Measurements from ENCODE around the gene NSMCE3. TPM values are rescaled to one million over a fixed set of nuclear protein-coding genes. Genes with fewer than 3 reads are reported as not detected.
"Not testable (repeated sequence)": the region's sequence is repeated elsewhere in the genome, so short reads cannot be mapped to it uniquely, and the experiment has no call there.

The NSMCE3 gene
- total RNA-seq, 2 experiments from 2014 or later, result 46.1 to 46.9 TPM

DNA sequence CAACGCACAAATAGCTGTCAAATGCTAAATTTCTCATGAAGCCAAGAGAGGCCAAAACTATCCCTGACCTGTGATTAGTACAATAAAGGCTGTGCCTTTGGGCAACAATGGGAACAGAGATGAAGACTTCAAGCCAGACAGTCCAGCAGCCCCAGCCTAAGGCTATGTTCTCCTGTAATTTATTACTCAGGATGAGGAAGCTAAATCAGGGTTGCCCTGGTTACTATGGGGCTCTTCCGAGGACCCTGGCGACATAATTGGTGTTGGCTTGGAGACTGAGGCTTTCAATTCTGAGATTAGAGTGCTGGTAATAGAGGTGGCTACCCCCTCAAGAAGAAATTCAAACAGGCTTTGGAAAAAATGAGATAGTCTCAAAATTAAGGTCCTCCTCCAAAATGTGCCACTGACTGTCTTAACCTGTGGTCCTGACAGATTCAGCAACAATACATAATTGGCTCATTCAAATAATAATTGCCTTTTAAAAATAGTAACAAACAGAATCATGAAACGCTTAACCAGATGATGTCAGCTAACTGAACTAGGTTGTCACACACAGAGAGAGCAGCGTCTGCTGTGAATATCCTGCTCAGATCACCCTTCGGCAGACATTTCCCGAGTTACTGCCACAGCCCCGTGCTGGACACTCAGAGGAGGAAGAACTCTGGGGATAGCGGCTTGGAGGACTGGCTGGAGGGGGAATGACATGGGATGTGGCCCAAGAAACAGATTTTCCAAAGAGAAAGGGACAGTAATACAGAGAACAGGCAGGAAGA is 43.0 kb downstream of the NSMCE3 start:
- Histone ChIP-seq H3K9me3 (ENCODE audit: control insufficient read depth in 1 of 2, insufficient read depth in 1 of 2, low read length in 2 of 2) (peaks cover 0 to 7% of the 10 kb centered on the region in 2 experiments), H3K27ac (ENCODE audit: low read depth in 1 of 2, low read length in 2 of 2) (no peak overlapping the region), H3K27me3 (ENCODE audit: control insufficient read depth in 1 of 2, insufficient read depth in 2 of 2, low read length in 2 of 2) (peaks cover 13 to 24% of the 10 kb centered on the region in 2 experiments), H3K4me3 (ENCODE audit: low read length) (no peak overlapping the region), H3K36me3 (ENCODE audit: insufficient read depth, low read length) (no peaks in the 10 kb centered on the region), H3K4me1 (ENCODE audit: insufficient read depth, low read length) (no peaks in the 10 kb centered on the region)
- TF ChIP-seq, protein P1, sequence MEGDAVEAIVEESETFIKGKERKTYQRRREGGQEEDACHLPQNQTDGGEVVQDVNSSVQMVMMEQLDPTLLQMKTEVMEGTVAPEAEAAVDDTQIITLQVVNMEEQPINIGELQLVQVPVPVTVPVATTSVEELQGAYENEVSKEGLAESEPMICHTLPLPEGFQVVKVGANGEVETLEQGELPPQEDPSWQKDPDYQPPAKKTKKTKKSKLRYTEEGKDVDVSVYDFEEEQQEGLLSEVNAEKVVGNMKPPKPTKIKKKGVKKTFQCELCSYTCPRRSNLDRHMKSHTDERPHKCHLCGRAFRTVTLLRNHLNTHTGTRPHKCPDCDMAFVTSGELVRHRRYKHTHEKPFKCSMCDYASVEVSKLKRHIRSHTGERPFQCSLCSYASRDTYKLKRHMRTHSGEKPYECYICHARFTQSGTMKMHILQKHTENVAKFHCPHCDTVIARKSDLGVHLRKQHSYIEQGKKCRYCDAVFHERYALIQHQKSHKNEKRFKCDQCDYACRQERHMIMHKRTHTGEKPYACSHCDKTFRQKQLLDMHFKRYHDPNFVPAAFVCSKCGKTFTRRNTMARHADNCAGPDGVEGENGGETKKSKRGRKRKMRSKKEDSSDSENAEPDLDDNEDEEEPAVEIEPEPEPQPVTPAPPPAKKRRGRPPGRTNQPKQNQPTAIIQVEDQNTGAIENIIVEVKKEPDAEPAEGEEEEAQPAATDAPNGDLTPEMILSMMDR (IDR thresholded peaks at IDR 0.05), result no peak
- no peak for ATAC-seq (ENCODE audit: poor library complexity)
- Mint-ChIP-seq H3K4me3 (no peak overlapping the region), H3K27me3 (peaks cover 53% of the 10 kb centered on the region), H3K27ac (no peak overlapping the region), H3K9me3 (no peaks in the 10 kb centered on the region), H3K4me1 (ENCODE audit: low read depth) (no peaks in the 10 kb centered on the region), H3K36me3 (ENCODE audit: low read depth) (no peaks in the 10 kb centered on the region)
- DNase-seq, result no peak
- intact Hi-C loops (cut with DNase I, micrococcal nuclease), result loop anchor here in 1 of 2 experiments (5.0 kb wide), 1 partner anchor 71 kb away; no protein-coding TSS in a partner anchor
- CTCF ChIA-PET, result no interaction called here
- POLR2A ChIA-PET, result no interaction called here

DNA sequence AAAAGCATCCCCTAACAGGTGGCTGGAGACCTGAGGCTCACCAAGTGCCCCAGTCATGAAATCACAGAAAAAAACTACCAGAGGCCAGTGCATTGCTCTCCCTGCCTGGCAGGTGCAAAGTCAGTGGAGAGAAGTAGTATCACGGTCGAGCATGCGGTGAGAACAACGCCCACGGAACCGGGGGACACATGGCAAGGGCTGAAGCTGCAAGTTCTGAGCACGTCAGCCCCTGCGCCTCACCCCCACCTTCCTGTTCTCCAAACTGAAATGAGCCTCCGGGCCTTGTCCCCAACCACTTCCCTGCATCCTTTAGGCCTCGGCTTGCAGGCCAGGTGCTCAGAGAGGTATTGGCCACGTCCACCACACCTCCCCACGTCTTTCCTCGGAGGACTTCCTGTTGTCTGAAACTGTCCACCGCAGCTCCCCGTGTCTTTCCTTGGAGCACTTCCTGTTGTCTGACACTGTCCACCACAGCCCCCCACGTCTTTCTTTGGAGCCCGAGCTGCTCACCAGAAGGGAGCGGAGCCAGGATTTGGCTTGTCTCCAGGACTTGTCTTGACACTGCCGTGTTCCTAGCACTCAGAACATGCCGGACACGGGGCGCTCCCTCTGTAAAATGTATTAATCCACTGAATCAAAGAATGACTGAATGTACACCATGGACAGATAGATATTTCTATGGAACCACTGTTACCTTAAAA is 43.9 kb downstream of the NSMCE3 start:
- ChIA-PET POLR2A (no interaction called here), CTCF (no interaction called here)
- intact Hi-C loops (cut with DNase I, micrococcal nuclease), result loop anchor here in 1 of 2 experiments (5.0 kb wide), 1 partner anchor 72 kb away; no protein-coding TSS in a partner anchor
- no peaks in the 10 kb centered on the region for H3K4me1 Mint-ChIP-seq (ENCODE audit: low read depth)
- Histone ChIP-seq H3K4me1 (ENCODE audit: insufficient read depth, low read length) (no peaks in the 10 kb centered on the region), H3K9me3 (ENCODE audit: control insufficient read depth in 1 of 2, insufficient read depth in 1 of 2, low read length in 2 of 2) (peaks cover 0 to 7% of the 10 kb centered on the region in 2 experiments), H3K36me3 (ENCODE audit: insufficient read depth, low read length) (no peaks in the 10 kb centered on the region), H3K4me3 (ENCODE audit: low read length) (no peak overlapping the region), H3K27me3 (ENCODE audit: control insufficient read depth in 1 of 2, insufficient read depth in 2 of 2, low read length in 2 of 2) (peaks cover 13 to 23% of the 10 kb centered on the region in 2 experiments), H3K27ac (ENCODE audit: low read depth in 1 of 2, low read length in 2 of 2) (no peak overlapping the region)
- peaks cover 52% of the 10 kb centered on the region for H3K27me3 Mint-ChIP-seq
- H3K9me3 Mint-ChIP-seq, result no peaks in the 10 kb centered on the region
- TF ChIP-seq, protein P1 (IDR thresholded peaks at IDR 0.05), result no peak
- no peak overlapping the region for H3K4me3 Mint-ChIP-seq
- no peak for DNase-seq
- H3K36me3 Mint-ChIP-seq (ENCODE audit: low read depth), result no peaks in the 10 kb centered on the region
- H3K27ac Mint-ChIP-seq, result no peak overlapping the region
- ATAC-seq (ENCODE audit: poor library complexity), result no peak

- H3K9me3 Mint-ChIP-seq, POLR2A ChIA-PET: not testable (repeated sequence)
Observed at GRCh38 chr15:29224987-29225363, 44.6 kb downstream of the NSMCE3 start.

DNA sequence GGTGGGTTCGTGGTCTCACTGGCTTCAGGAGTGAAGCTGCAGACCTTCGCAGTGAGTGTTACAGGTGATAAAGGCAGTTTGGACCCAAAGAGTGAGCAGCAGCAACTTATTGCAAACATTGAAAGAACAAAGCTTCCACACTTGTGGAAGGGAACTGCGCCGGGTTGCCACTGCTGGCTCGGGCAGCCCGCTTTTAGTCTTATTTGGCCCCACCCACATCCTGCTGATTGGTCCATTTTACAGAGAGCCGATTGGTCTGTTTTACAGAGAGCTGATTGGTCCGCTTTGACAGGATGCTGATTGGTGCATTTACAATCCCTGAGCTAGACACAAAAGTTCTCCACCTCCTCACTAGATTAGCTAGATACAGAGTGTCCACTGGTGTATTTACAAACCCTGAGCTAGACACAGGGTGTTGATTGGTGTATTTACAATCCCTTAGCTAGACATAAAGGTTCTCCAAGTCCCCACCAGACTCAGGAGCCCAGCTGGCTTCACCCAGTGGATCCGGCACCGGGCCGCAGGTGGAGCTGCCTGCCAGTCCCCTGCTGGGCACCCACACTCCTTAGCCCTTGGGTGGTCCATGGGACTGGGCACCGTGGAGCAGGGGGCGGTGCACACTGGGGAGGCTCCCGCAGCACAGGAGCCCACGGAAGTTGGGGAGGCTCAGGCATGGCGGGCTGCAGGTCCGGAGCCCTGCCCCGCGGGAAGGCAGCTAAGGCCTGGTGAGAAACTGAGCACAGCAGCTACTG is 45.2 kb downstream of the NSMCE3 start:
- peaks cover 39% of the 10 kb centered on the region for H3K27me3 Mint-ChIP-seq
- POLR2A ChIA-PET; H3K36me3 ChIP-seq (ENCODE audit: insufficient read depth, low read length); intact Hi-C loops (cut with DNase I, micrococcal nuclease); H3K27ac Mint-ChIP-seq; DNase-seq; H3K4me1 ChIP-seq (ENCODE audit: insufficient read depth, low read length); ATAC-seq (ENCODE audit: poor library complexity); H3K4me3 Mint-ChIP-seq; H3K4me1 Mint-ChIP-seq (ENCODE audit: low read depth); H3K27ac ChIP-seq (ENCODE audit: low read depth in 1 of 2, low read length in 2 of 2); H3K36me3 Mint-ChIP-seq (ENCODE audit: low read depth); H3K9me3 Mint-ChIP-seq; H3K4me3 ChIP-seq (ENCODE audit: low read length): not testable (repeated sequence)
- CTCF ChIA-PET, result interaction anchor here (0.8 kb wide), 1 partner anchor 84 kb away, joined by 3 read pairs; no protein-coding TSS in a partner anchor
- peaks cover 0 to 11% of the 10 kb centered on the region in 2 experiments for H3K9me3 ChIP-seq (ENCODE audit: control insufficient read depth in 1 of 2, insufficient read depth in 1 of 2, low read length in 2 of 2)
- H3K27me3 ChIP-seq (ENCODE audit: control insufficient read depth in 1 of 2, insufficient read depth in 2 of 2, low read length in 2 of 2), result peaks cover 13 to 19% of the 10 kb centered on the region in 2 experiments

More at GRCh38 chr15:29224987-29225363, 44.6 kb downstream of the NSMCE3 start:
- H3K4me3 ChIP-seq (ENCODE audit: low read length); CTCF ChIA-PET; ATAC-seq (ENCODE audit: poor library complexity); DNase-seq; H3K4me1 Mint-ChIP-seq (ENCODE audit: low read depth); H3K36me3 ChIP-seq (ENCODE audit: insufficient read depth, low read length); H3K9me3 ChIP-seq (ENCODE audit: control insufficient read depth in 1 of 2, insufficient read depth in 1 of 2, low read length in 2 of 2); H3K27ac Mint-ChIP-seq; H3K36me3 Mint-ChIP-seq (ENCODE audit: low read depth); H3K4me3 Mint-ChIP-seq; H3K27ac ChIP-seq (ENCODE audit: low read depth in 1 of 2, low read length in 2 of 2); H3K4me1 ChIP-seq (ENCODE audit: insufficient read depth, low read length): not testable (repeated sequence)
- intact Hi-C loops (cut with DNase I, micrococcal nuclease), result loop anchor here in 1 of 2 experiments (5.0 kb wide), 1 partner anchor 72 kb away; no protein-coding TSS in a partner anchor
- H3K27me3 ChIP-seq (ENCODE audit: control insufficient read depth in 1 of 2, insufficient read depth in 2 of 2, low read length in 2 of 2), result peaks cover 13 to 19% of the 10 kb centered on the region in 2 experiments
- H3K27me3 Mint-ChIP-seq, result peaks cover 44% of the 10 kb centered on the region

Data from CD4-positive, alpha-beta T cell (primary cell).